H9 (cell line): Measurements from ENCODE around the gene CRACDL. TPM values are rescaled to one million over a fixed set of nuclear protein-coding genes. Genes with fewer than 3 reads are reported as not detected.

ENCODE experiments used
- DNase-seq: peaks from one replicate; pipeline ENCODE4 v3.0.0-alpha.2; 2017
- H2AFZ ChIP-seq: one replicate; pipeline ENCODE4 v1.6.1; 2013; ENCODE audit warnings: mild to moderate bottlenecking, low read length, control low read depth, moderate library complexity
- H2AK5ac ChIP-seq: 2 replicates; pipeline ENCODE4 v1.6.1; 2013; ENCODE audit warnings: low read length, control low read depth, mixed read lengths; ENCODE audit not compliant: insufficient read length
- H2BK120ac ChIP-seq: one replicate; pipeline ENCODE4 v1.6.1; 2013; ENCODE audit warnings: low read depth, mild to moderate bottlenecking, low read length, control low read depth, inconsistent platforms; ENCODE audit not compliant: poor library complexity, severe bottlenecking
- H2BK12ac ChIP-seq: 2 replicates; pipeline ENCODE4 v1.6.1; 2013; ENCODE audit warnings: low read length, control low read depth, mixed read lengths, low read depth; ENCODE audit not compliant: insufficient read length
- H2BK15ac ChIP-seq: 2 replicates; pipeline ENCODE4 v1.6.1; 2013; ENCODE audit warnings: low read depth, low read length, control low read depth
- H2BK20ac ChIP-seq: one replicate; pipeline ENCODE4 v1.6.1; 2013; ENCODE audit warnings: low read depth, mild to moderate bottlenecking, low read length, control low read depth, inconsistent platforms; ENCODE audit not compliant: poor library complexity, severe bottlenecking
- H2BK5ac ChIP-seq: 2 replicates; pipeline ENCODE4 v1.6.1; 2013; ENCODE audit warnings: low read length, control low read depth, mixed read lengths; ENCODE audit not compliant: insufficient read length
- H3K14ac ChIP-seq: 2 replicates; pipeline ENCODE4 v1.6.1; 2013; ENCODE audit warnings: low read length, control low read depth; ENCODE audit not compliant: insufficient read depth
- H3K18ac ChIP-seq: 2 replicates; pipeline ENCODE4 v1.6.1; 2013; ENCODE audit warnings: low read depth, mild to moderate bottlenecking, mixed read lengths, low read length, control low read depth; ENCODE audit not compliant: insufficient read length
- H3K23ac ChIP-seq: 2 replicates; pipeline ENCODE4 v1.6.1; 2013; ENCODE audit warnings: low read length, control low read depth, mixed read lengths, low read depth; ENCODE audit not compliant: insufficient read length
- H3K23me2 ChIP-seq: 2 replicates; pipeline ENCODE4 v1.6.1; 2013; ENCODE audit warnings: low read depth, mild to moderate bottlenecking, mixed read lengths, low read length, control low read depth; ENCODE audit not compliant: insufficient read length, poor library complexity, severe bottlenecking
- H3K27ac ChIP-seq: 2 replicates; pipeline ENCODE4 v1.5.1; 2013; ENCODE audit warnings: low read length, control low read depth, mixed read lengths, low read depth; ENCODE audit not compliant: insufficient read length
- H3K27me3 ChIP-seq: 2 replicates; pipeline ENCODE4 v1.6.1; 2013; ENCODE audit warnings: low read length, control low read depth, inconsistent platforms; ENCODE audit not compliant: insufficient read depth
- H3K4ac ChIP-seq: 2 replicates; pipeline ENCODE4 v1.6.1; 2013; ENCODE audit warnings: low read depth, mild to moderate bottlenecking, control low read depth, inconsistent platforms, low read length, moderate library complexity
- H3K4me1 ChIP-seq: 2 replicates; pipeline ENCODE4 v1.6.1; 2013; ENCODE audit warnings: low read length, control low read depth, inconsistent platforms; ENCODE audit not compliant: insufficient read depth
- H3K4me2 ChIP-seq: 2 replicates; pipeline ENCODE4 v1.6.1; 2013; ENCODE audit warnings: low read length, control low read depth, mixed read lengths; ENCODE audit not compliant: insufficient read length, insufficient read depth
- H3K56ac ChIP-seq: 2 replicates; pipeline ENCODE4 v1.6.1; 2013; ENCODE audit warnings: low read depth, mild to moderate bottlenecking, mixed read lengths, low read length, control low read depth; ENCODE audit not compliant: insufficient read length
- H3K79me1 ChIP-seq: 2 replicates; pipeline ENCODE4 v1.6.1; 2013; ENCODE audit warnings: low read depth, mild to moderate bottlenecking, moderate library complexity, low read length, control low read depth, inconsistent platforms; ENCODE audit not compliant: insufficient read depth, poor library complexity, severe bottlenecking
- H3K79me2 ChIP-seq: 2 replicates; pipeline ENCODE4 v1.6.1; 2013; ENCODE audit warnings: low read length, control low read depth, inconsistent platforms; ENCODE audit not compliant: insufficient read depth
- H3K9ac ChIP-seq: 2 replicates; pipeline ENCODE4 v1.6.1; 2013; ENCODE audit warnings: low read length, control low read depth, mixed read lengths; ENCODE audit not compliant: insufficient read length; ENCODE audit errors: extremely low read depth
- H3K9me3 ChIP-seq: one replicate; pipeline ENCODE4 v1.6.1; 2013; ENCODE audit warnings: low read depth, low read length, inconsistent platforms; ENCODE audit not compliant: control insufficient read depth
- H3T11ph ChIP-seq: one replicate; pipeline ENCODE4 v1.6.1; 2013; ENCODE audit warnings: mild to moderate bottlenecking, low read length, control low read depth, inconsistent platforms
- H4K20me1 ChIP-seq: one replicate; pipeline ENCODE4 v1.6.1; 2013; ENCODE audit not compliant: control insufficient read depth, insufficient read length, insufficient read depth
- H4K5ac ChIP-seq: 2 replicates; pipeline ENCODE4 v1.6.1; 2013; ENCODE audit warnings: low read depth, mild to moderate bottlenecking, mixed read lengths, low read length, control low read depth; ENCODE audit not compliant: insufficient read length
- H4K8ac ChIP-seq: replicated peaks from 2 replicates; pipeline ENCODE4 v1.6.1; 2013; ENCODE audit warnings: low read length, control low read depth, mixed read lengths, low read depth; ENCODE audit not compliant: insufficient read length
- H4K91ac ChIP-seq: 2 replicates; pipeline ENCODE4 v1.6.1; 2013; ENCODE audit warnings: low read depth, mild to moderate bottlenecking, moderate library complexity, mixed read lengths, low read length, control low read depth; ENCODE audit not compliant: insufficient read length
- H3K27ac Mint-ChIP-seq, 3 experiments: 2 replicates in 2 of 3; 3 replicates in 1 of 3; pipeline ENCODE4 v1.8.0; 2020 to 2021; ENCODE audit warnings: mixed read lengths in 3 of 3, mild to moderate bottlenecking in 1 of 3, moderate library complexity in 1 of 3
- H3K27me3 Mint-ChIP-seq: 2 replicates; pipeline ENCODE4 v1.8.0; 2021; ENCODE audit warnings: low read depth, mild to moderate bottlenecking, moderate library complexity, mixed read lengths
- H3K36me3 Mint-ChIP-seq, 3 experiments: 2 replicates in 2 of 3; 3 replicates in 1 of 3; pipeline ENCODE4 v1.8.0; 2020 to 2021; ENCODE audit warnings: low read depth in 3 of 3, mixed read lengths in 3 of 3; ENCODE audit not compliant: insufficient read depth in 1 of 3
- H3K4me1 Mint-ChIP-seq, 2 experiments: 2 replicates each; pipeline ENCODE4 v1.8.0; 2020; ENCODE audit warnings: mixed read lengths in 2 of 2
- H3K4me3 Mint-ChIP-seq, 2 experiments: 2 replicates in 1 of 2; 3 replicates in 1 of 2; pipeline ENCODE4 v1.8.0; 2020 to 2021; ENCODE audit warnings: mild to moderate bottlenecking in 2 of 2, mixed read lengths in 2 of 2, moderate library complexity in 1 of 2
- H3K9me3 Mint-ChIP-seq, 2 experiments: 2 replicates in 1 of 2; 3 replicates in 1 of 2; pipeline ENCODE4 v1.8.0; 2020; ENCODE audit warnings: mild to moderate bottlenecking in 2 of 2, mixed read lengths in 2 of 2, moderate library complexity in 1 of 2
- WGBS: extraction: QIAGEN DNeasy Blood & Tissue Kit; methylation state at CpG from one replicate; pipeline ENCODE4 v1.1.7; 2013; ENCODE audit warnings: missing lambda C conversion rate, low lambda C conversion rate, mixed read lengths; ENCODE audit not compliant: insufficient read length; ENCODE audit errors: extremely low coverage; 5-methylcytosine and 5-hydroxymethylcytosine counted together
- total RNA-seq: library from RNA; stranded (reverse); gene quantifications from 2 replicates; pipeline ENCODE4 v1.2.1, GENCODE V29; 2021
- TF ChIP-seq, protein P1 (sequence below): fragments of 200-600 bp; sonication (generic); conservative IDR thresholded peaks from 3 replicates; pipeline ENCODE4 v1.8.0; 2021; ENCODE audit warnings: antibody characterized with exemption, mild to moderate bottlenecking

Gene CRACDL
- total RNA-seq, 1 experiment from 2014 or later, result 0.48 TPM

DNA sequence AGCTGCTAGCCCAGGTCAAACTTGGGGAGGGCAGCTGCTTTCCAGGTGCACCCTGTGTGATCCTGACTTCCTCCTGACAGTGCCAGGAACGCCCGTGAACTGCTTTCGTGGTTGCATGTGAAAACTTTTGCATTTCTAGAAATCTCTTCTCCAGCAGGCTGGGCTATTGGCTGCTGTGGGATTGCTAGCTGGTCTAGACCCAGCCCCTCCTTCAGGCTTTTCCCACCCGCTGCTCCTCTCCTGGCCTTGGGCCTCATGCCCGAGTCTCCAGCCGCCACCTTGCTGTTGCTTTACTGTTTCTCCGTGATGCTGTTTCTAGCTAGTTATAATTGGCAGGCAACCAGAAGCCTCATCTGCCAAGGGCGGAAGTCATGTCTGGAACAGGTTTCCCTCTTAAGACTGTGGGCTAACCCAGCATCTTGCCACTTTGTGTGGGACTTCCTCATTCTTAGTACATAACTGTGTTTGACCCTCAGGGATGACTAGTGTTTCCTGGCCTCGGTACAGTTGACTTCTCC, 178.1 kb downstream of the CRACDL start:
- no peaks in the 10 kb centered on the region for H3K27me3 ChIP-seq
- no peak overlapping the region for H2BK20ac ChIP-seq
- no peak overlapping the region for H3K9ac ChIP-seq
- no peak overlapping the region for H3K4me2 ChIP-seq
- no peaks in the 10 kb centered on the region for H3K23me2 ChIP-seq
- no peak overlapping the region for H3T11ph ChIP-seq
- H2AFZ ChIP-seq, result no peak overlapping the region
- TF ChIP-seq, protein P1, sequence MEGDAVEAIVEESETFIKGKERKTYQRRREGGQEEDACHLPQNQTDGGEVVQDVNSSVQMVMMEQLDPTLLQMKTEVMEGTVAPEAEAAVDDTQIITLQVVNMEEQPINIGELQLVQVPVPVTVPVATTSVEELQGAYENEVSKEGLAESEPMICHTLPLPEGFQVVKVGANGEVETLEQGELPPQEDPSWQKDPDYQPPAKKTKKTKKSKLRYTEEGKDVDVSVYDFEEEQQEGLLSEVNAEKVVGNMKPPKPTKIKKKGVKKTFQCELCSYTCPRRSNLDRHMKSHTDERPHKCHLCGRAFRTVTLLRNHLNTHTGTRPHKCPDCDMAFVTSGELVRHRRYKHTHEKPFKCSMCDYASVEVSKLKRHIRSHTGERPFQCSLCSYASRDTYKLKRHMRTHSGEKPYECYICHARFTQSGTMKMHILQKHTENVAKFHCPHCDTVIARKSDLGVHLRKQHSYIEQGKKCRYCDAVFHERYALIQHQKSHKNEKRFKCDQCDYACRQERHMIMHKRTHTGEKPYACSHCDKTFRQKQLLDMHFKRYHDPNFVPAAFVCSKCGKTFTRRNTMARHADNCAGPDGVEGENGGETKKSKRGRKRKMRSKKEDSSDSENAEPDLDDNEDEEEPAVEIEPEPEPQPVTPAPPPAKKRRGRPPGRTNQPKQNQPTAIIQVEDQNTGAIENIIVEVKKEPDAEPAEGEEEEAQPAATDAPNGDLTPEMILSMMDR, result no peak
- no peak overlapping the region for H3K18ac ChIP-seq
- H4K91ac ChIP-seq, result no peak overlapping the region
- no peaks in the 10 kb centered on the region for H3K4me1 ChIP-seq
- H3K79me1 ChIP-seq, result no peaks in the 10 kb centered on the region
- no peak for DNase-seq
- no peaks in the 10 kb centered on the region for H3K9me3 ChIP-seq
- H2BK5ac ChIP-seq, result no peak overlapping the region
- Mint-ChIP-seq H3K4me3 (no peak overlapping the region), H3K4me1 (no peaks in the 10 kb centered on the region), H3K36me3 (no peaks in the 10 kb centered on the region), H3K9me3 (peaks cover 0 to 2% of the 10 kb centered on the region in 2 experiments; a peak in 1 of 5 replicates), H3K27me3 (peaks cover 5% of the 10 kb centered on the region), H3K27ac (no peak overlapping the region)
- H3K27ac ChIP-seq, result no peak overlapping the region
- no CpG with 5 or more reads among the region's 9 CpGs for WGBS
- no peak overlapping the region for H4K8ac ChIP-seq
- H3K79me2 ChIP-seq, result no peaks in the 10 kb centered on the region
- H4K5ac ChIP-seq, result no peak overlapping the region
- no peak overlapping the region for H3K56ac ChIP-seq
- H2BK120ac ChIP-seq, result no peak overlapping the region
- H3K14ac ChIP-seq, result no peak overlapping the region
- no peak overlapping the region for H3K4ac ChIP-seq
- no peaks in the 10 kb centered on the region for H4K20me1 ChIP-seq
- H2AK5ac ChIP-seq, result no peak overlapping the region
- no peak overlapping the region for H3K23ac ChIP-seq
- H2BK15ac ChIP-seq, result no peak overlapping the region
- H2BK12ac ChIP-seq, result no peak overlapping the region
